GM12878 (cell line): Measurements from ENCODE around the gene CCDC85B.

Source experiments
- ATF2 ChIP-seq: IDR thresholded peaks from 2 replicates; pipeline ENCODE4 v1.6.1; 2012; ENCODE audit warnings: low read length, inconsistent platforms
- CTCF ChIP-seq, 3 experiments: IDR thresholded peaks in 2 of 3; conservative IDR thresholded peaks in 1 of 3; 2 replicates each; pipeline ENCODE4 v1.5.1; 2011; ENCODE audit warnings: low read depth in 3 of 3, low read length in 3 of 3, mild to moderate bottlenecking in 3 of 3, control low read depth in 2 of 3, moderate library complexity in 2 of 3, inconsistent platforms in 1 of 3, mixed read lengths in 1 of 3; ENCODE audit not compliant: control insufficient read depth in 2 of 3, insufficient read depth in 1 of 3; ENCODE audit errors: extremely low read depth in 1 of 3
- RAD51 ChIP-seq: fragments of 450-650 bp; IDR thresholded peaks from 2 replicates; pipeline ENCODE4 v1.6.1; 2016; ENCODE audit warnings: moderate library complexity, mild to moderate bottlenecking, inconsistent platforms
- SUZ12 ChIP-seq: fragments of 200-600 bp; sonication (generic); IDR thresholded peaks from one replicate; pipeline ENCODE4 v1.6.1; 2018; ENCODE audit warnings: antibody characterized with exemption, mild to moderate bottlenecking; ENCODE audit not compliant: unreplicated experiment

GRCh38 chr11:65915821-65916251 lies 25.4 kb downstream of the CCDC85B start:
- no peak for TF ChIP-seq SUZ12
- TF ChIP-seq RAD51, result no peak
- TF ChIP-seq CTCF (IDR thresholded peaks at IDR 0.05 in 2 of 3, conservative IDR thresholded peaks at IDR 0.05 in 1 of 3; ENCODE audit: control insufficient read depth in 2 of 3, extremely low read depth in 1 of 3, insufficient read depth in 1 of 3, low read depth in 3 of 3, low read length in 3 of 3), result no peak
- TF ChIP-seq ATF2, result no peak
